ENCODE results near the gene TGFB1. TPM values are rescaled to one million over a fixed set of nuclear protein-coding genes. Genes with fewer than 3 reads are reported as not detected.

The TGFB1 gene
- total RNA-seq, 1 experiment from 2014 or later, result 16.4 TPM

DNA sequence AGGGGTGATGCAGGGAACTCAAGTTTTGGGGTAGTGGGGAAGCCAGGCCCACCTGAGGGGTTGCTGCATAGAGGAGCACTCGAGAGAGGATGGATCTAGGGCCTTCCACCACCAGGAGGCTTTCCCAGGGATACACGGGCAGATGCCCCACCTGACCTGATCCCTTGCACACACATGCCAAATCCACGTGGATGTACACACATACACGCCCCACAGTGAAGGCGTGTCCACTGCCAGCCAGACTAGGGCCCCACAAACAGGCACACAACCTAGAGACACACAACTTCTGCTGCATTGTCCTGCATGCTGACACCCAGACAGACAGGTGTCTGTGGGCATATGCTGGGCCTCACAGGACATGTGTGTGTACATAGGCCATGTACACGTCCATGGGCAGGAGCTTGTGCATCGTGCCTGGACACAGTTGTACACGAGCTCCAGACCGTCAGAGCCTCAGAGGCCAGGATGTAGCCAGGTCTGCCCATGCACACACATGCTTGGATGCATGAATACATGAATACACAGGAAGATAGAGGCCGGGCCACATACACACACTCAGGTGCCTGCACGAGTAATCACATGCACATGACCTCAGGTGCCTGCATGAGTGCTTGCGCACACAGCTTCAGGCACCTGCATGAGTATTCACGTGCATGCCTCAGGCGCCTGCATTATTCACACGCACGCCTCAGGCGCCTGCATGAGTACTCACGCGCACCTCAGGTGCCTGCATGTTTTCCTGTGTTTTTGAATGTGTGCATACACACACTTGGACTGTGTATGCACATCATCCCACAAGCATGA is 34.8 kb downstream of the TGFB1 start:
- Histone ChIP-seq H3K27me3 (replicated peaks) (no peaks in the 10 kb centered on the region), H3K4me3 (no peak overlapping the region), H3K27ac (no peak overlapping the region), H3K4me1 (replicated peaks) (peaks cover 34% of the 10 kb centered on the region), H3K36me3 (peaks cover 80% of the 10 kb centered on the region), H3K9me3 (replicated peaks) (no peaks in the 10 kb centered on the region)
- DNase-seq (ENCODE audit: low read depth in 1 of 2, low spot score in 2 of 2), result no peak

DNA sequence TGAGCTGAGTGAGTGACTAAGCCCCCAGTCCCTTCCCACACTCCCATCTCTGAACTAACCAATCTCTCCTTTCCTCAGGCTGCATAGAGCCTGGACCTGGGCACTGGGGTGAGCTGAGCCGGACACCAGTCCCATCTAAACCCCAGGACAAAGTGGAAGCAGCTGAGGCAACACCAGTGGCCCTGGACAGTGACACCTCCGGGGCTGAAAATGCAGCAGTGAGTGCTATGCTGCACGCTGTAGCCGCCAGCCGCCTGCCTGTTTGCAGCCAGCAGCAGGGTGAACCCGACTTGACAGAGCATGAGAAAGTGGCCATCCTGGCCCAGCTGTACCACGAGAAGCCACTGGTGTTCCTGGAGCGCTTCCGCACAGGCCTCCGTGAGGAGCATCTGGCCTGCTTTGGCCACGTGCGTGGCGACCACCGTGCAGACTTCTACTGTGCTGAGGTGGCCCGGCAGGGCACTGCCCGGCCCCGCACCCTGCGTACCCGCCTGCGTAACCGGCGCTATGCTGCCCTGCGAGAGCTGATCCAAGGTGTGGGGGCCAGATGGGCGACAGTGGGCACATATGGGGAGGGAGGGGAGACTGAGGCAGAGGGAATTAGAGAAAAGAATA is 37.3 kb downstream of the TGFB1 start:
- Histone ChIP-seq H3K27ac (no peak overlapping the region), H3K27me3 (replicated peaks) (no peaks in the 10 kb centered on the region), H3K4me1 (replicated peaks) (peaks cover 13% of the 10 kb centered on the region), H3K9me3 (replicated peaks) (no peaks in the 10 kb centered on the region), H3K4me3 (no peak overlapping the region), H3K36me3 (peaks cover 91% of the 10 kb centered on the region)
- DNase-seq (ENCODE audit: low read depth in 1 of 2, low spot score in 2 of 2), result no peak

DNA sequence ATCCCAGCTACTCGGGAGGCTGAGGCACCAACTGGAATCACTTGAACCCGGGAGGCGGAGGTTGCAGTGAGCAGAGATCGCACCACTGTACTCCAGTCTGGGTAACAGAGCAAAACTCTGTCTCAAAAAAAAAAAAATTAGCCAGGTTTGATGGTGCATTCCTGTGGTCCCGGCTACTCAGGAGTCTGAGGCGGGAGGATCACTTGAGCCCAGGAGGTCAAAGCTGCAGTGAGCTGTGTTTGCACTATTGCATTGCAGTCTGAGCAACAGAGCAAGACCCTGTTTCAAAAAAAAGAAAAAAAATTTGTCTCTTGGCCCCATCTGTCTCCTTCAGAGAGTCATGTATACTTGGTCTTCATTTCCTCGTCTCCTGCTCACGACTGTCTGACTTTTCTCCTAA is 42.1 kb downstream of the TGFB1 start:
- peaks cover 23% of the 10 kb centered on the region for H3K4me1 ChIP-seq (replicated peaks)
- no peaks in the 10 kb centered on the region for H3K27me3 ChIP-seq (replicated peaks)
- H3K36me3 ChIP-seq, result peaks cover 76% of the 10 kb centered on the region
- H3K27ac ChIP-seq, result no peak overlapping the region
- DNase-seq (ENCODE audit: low read depth in 1 of 2, low spot score in 2 of 2), result no peak
- H3K9me3 ChIP-seq (replicated peaks), result no peaks in the 10 kb centered on the region
- H3K4me3 ChIP-seq, result no peak overlapping the region

DNA sequence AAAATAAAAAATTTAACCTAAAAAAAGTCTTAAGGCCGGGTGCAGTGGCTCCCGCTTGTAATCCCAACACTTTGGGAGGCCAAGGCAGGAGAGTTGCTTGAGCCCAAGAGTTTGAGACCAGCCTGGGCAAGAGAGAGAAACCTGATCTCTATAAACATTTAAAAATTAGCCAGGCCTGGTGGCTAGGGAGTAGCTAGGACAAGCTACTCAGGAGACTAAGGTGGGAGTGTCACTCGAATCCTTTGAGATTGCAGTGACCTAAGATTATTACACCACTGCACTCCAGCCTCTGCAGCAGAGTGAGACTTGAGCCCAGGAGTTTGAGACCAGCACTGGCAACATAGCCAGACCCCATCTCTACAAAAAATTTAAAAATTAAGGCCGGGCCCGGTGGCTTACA is 42.6 kb downstream of the TGFB1 start:
- H3K4me3 ChIP-seq, result peak overlapping the region; percentile 79
- peaks cover 76% of the 10 kb centered on the region for H3K36me3 ChIP-seq
- no peak overlapping the region for H3K27ac ChIP-seq
- DNase-seq (ENCODE audit: low read depth in 1 of 2, low spot score in 2 of 2), result no peak
- H3K4me1 ChIP-seq (replicated peaks), result peaks cover 23% of the 10 kb centered on the region
- H3K27me3 ChIP-seq (replicated peaks), result no peaks in the 10 kb centered on the region
- H3K9me3 ChIP-seq (replicated peaks), result no peaks in the 10 kb centered on the region

DNA sequence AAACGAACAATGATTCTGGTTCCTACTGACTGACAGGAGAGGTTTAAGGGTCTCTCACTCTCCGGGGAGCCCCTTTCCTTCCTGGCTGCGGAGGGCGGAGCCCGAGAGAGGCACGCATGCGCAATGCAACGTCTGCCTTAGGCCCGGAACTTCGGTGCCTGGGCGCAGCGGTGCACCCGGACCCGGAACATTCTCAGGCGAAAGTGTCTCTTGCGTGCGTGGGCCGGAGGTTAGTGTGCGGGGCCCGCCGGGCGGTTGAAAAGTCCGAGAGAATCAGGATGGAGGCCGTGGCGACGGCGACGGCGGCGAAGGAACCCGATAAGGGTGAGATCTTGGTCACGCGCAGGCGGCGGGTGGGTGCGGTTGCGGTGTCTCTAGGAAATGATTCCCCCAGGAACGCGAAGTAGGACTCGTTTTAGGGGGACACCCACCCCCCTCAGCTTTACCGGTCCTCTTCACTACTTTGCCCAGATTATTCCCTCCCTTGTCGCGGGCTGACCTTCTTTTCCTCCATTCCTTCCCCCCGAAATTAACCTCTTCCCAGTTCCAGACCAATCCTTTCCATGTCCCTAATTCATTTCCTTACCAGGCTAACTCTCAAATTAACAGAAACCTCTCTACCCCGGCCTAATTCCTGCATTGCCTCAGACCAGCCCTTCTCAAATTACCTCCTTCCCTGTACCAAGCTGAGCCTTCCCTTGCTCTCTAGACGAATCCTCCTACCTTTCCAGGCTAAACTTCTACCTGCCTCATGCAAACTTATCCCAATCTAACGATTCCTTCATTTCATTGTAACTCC is 43.5 kb downstream of the TGFB1 start, which contains the start of gene CCDC97:
Gene CCDC97 (plus strand): TSS at position 140 of the 799 bp plus-strand sequence. CDS start 139 bp downstream, at position 279.
- H3K27ac ChIP-seq, result peak within 1 kb of the TSS; percentile 83
- H3K36me3 ChIP-seq, result peaks cover 79% of the 10 kb centered on the region
- H3K27me3 ChIP-seq (replicated peaks), result no peaks in the 10 kb centered on the region
- H3K4me1 ChIP-seq (replicated peaks), result peaks cover 23% of the 10 kb centered on the region
- no peaks in the 10 kb centered on the region for H3K9me3 ChIP-seq (replicated peaks)
- peak; percentile 88 to 94 for DNase-seq (ENCODE audit: low read depth in 1 of 2, low spot score in 2 of 2)
- H3K4me3 ChIP-seq, result peak within 1 kb of the TSS; percentile 79

DNA sequence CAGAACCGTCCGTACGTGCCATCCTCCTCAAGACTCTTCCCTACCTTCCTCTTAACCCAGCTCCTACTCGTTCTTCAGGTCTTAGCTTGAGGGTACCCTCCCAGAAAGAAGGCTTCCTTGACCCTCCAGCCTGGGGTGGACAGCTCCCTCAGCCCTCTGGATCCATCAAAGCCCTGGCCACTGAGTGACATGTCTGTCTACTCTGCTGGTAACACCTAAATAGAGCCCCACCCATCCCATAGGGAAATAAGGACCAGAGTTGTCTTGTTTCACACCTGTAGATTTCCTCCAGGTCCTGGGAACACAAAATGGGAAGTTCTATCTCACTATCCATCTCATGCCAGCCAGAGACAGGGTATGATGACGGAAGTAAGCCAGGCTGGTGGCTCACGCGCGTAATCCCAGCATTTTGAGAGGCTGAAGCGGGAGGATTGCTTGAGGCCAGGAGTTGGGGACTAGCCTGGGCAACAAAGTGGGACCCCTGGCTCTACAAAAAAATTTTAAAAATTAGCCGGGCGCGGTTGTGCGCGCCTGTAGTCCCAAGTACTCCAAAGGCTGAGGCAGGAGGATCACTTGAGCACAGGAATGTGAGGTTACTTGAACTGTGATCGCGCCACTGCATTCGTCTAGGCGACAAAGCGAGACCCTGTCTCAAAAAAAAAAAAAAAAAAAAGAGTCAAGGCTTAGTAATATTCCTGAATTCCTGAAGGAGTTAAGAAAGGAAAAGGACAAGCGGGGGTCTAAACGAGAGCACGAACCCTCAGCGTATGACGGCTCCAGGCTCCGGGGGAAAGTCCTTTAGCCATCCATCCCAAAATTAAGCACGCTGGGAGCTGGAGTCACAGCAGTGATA is 44.3 kb downstream of the TGFB1 start:
- Histone ChIP-seq H3K27ac (peak overlapping the region; percentile 83), H3K4me3 (peak overlapping the region; percentile 79), H3K9me3 (replicated peaks) (no peaks in the 10 kb centered on the region), H3K36me3 (peaks cover 81% of the 10 kb centered on the region), H3K27me3 (replicated peaks) (no peaks in the 10 kb centered on the region), H3K4me1 (replicated peaks) (peaks cover 23% of the 10 kb centered on the region)
- no peak for DNase-seq (ENCODE audit: low read depth in 1 of 2, low spot score in 2 of 2)

DNA sequence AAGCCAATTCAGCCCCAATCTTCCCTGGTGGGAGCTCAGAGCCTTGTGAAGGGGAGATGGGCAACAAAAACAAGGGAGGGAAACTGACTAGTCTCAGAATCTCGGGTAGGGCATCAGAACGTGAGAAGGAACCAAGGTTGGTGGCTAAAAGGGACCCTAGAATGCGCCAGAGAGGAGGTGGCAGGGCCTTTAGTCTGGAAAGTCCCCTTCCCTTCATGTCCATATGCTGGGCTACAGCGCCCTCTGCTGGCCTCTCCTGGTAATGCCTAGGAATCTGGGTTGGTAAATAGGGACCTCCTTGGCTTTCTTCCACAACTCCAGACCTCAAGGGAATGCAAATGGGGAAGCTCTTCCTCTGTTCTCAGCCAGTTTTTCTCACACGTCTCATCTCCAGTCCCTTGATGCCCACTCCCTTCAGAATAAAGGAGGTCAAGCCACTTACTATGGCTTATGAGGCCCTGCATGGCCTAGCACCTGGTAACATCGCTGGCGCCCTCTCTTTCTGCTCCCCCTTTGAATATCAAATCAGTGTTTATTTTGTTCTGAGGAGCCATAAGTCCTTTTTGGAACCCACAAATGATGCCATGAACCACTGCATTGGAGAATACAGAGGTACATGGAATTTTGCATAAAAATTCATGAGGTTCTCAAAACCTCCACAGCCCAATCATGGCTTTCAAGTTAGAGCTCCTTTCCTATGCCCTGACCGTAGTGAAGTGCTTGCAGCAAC is 45.1 kb downstream of the TGFB1 start:
- Histone ChIP-seq H3K27ac (peak overlapping the region; percentile 21; the same call in 1 of the 2 replicates), H3K4me3 (no peak overlapping the region), H3K4me1 (replicated peaks) (peaks cover 23% of the 10 kb centered on the region), H3K36me3 (peaks cover 81% of the 10 kb centered on the region), H3K27me3 (replicated peaks) (no peaks in the 10 kb centered on the region), H3K9me3 (replicated peaks) (no peaks in the 10 kb centered on the region)
- DNase-seq (ENCODE audit: low read depth in 1 of 2, low spot score in 2 of 2), result peak; percentile 90 to 92

DNA sequence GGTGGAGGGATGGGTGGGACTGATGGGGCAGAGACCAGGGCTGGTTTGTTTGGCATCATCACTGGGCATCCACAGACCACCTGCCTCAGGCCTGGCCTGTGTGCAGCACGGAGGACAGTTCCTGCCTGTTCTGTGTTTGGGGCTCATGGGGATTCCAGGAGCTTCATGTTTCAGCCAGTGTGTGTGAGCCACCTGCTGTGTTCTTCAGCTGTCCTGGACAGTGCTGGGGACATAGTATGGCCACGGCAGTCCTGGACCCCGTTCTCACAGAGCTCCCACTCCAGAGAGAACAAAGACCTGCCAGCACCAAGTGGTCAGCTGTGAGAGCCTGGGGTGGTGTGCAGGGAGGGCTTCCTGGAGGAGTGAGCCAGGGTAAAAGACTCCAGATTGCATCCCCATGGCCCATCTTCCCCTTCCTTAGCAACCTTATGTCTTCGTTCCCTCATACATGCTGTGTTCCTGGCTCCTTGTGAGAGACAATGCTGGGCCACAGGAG is 45.7 kb downstream of the TGFB1 start:
- no peak for DNase-seq (ENCODE audit: low read depth in 1 of 2, low spot score in 2 of 2)
- Histone ChIP-seq H3K4me3 (no peak overlapping the region), H3K36me3 (peaks cover 81% of the 10 kb centered on the region), H3K27ac (peak overlapping the region; percentile 21; the same call in 1 of the 2 replicates), H3K4me1 (replicated peaks) (peaks cover 23% of the 10 kb centered on the region), H3K27me3 (replicated peaks) (no peaks in the 10 kb centered on the region), H3K9me3 (replicated peaks) (no peaks in the 10 kb centered on the region)

DNA sequence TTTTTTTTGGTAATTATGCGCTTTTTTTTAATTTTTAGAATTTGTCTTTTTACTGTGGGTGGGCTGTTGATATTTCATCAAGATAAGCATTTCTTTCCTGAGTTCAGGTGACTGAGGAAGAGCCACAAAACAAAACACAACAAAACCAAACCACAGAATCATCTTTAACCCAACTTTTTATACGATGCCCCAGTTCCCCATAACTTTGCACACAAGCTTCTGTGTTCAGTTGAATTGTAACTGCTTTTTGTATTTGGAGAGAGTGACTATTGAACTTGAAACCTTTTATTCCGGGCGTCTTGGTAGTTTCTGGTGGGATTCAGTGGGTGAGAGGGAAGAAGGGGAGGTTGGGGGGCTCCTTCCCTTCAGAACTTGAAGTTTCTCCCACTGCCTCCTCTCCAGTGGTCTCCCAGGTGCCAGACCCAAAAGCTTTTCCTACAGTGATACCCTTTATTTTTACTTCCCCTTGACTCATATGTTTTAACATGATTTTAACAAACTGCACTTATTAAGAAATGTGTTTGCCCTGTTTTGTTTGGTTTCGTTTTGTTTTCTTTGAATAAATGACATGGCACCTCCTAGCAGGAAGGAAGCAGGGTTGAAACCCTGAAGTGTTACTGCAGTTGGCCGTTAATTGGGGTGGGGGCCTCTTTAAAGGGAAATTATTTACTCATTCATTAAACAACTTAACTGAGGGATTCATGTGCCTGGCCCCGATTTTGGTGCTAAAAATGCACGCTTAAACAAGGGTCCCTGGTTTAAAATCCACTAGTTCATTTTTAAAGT is 46.4 kb downstream of the TGFB1 start:
- peaks cover 23% of the 10 kb centered on the region for H3K4me1 ChIP-seq (replicated peaks)
- no peak for DNase-seq (ENCODE audit: low read depth in 1 of 2, low spot score in 2 of 2)
- H3K36me3 ChIP-seq, result peaks cover 81% of the 10 kb centered on the region
- H3K4me3 ChIP-seq, result no peak overlapping the region
- H3K9me3 ChIP-seq (replicated peaks), result no peaks in the 10 kb centered on the region
- no peaks in the 10 kb centered on the region for H3K27me3 ChIP-seq (replicated peaks)
- H3K27ac ChIP-seq, result no peak overlapping the region

DNA sequence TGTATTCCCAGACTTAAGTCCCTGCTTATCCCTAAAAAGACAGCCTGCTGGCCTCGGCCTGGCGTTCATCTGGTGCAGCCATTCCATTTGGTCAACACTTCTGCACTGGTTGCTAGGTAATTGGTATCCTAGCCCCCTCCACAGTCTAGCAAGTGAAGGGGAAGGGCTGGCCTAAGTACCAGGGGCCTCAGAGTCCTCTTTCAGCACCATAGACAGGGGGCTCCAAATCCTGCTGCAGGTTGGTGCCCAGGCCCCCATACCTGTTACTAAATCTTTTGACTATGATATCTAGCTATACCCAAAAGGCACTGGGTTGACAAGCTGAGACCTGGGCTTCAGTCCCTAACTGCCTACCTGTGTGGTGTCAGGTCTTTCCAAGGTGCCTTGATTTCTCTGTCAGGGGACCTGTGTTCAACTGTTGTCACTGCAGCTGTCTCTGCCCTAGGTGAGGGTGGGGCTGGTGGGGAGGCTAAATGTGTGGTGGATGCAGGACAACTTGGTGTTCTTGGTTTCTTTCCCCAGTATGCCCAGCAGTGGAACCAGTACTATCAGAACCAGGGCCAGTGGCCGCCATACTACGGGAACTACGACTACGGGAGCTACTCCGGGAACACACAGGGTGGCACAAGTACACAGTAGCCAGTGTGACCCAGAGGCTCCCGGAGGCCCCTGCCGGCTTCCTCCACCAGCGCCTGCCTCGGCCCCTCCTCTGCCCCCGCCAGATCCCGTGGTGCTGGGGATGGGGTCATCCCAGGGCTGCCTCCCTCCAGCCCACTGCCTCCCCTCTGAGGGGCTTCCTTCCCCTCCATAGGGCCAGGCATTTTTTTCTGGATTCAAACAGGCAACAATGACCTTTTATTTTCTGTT is 47.6 kb downstream of the TGFB1 start:
- Histone ChIP-seq H3K27me3 (replicated peaks) (no peaks in the 10 kb centered on the region), H3K27ac (no peak overlapping the region), H3K4me1 (replicated peaks) (peaks cover 17% of the 10 kb centered on the region), H3K4me3 (no peak overlapping the region), H3K36me3 (peaks cover 80% of the 10 kb centered on the region), H3K9me3 (replicated peaks) (no peaks in the 10 kb centered on the region)
- no peak for DNase-seq (ENCODE audit: low read depth in 1 of 2, low spot score in 2 of 2)

DNA sequence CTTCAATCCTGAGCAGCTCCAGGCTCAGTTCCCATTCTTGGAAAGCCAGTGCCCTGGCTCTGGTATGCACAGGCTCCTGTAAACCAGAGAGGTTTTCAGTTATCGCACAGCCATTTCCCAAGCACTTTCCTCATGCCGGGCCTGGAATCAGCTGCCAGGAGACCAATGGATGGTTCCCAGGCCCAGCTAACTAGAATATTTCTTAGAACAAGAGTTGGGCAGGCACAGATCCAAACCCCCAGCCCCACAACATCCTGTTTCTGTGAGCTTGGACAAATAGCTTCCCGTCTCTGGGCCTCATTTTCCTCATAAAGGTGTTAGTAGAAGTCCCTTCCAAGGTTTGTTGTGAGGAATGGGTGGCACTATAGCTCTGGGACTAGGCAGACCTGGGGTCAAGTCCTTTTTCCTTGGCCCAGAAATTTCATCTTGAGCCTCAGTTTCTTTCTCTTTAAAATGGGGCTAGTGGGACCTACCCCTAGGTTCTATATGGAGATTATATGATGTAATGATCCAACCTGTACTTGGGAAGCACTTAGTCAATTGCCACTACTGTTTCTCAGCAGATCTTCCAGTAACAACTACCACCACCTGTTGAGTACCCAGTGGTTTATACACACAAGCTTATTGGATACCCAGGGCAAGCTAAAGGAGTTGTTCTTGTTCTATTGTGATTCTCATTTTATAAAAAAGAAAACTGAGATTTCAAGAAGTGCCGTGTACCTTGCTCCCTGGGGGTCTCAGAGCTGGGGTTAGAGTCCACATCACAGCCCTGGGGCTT is 48.8 kb downstream of the TGFB1 start:
- H3K27ac ChIP-seq, result no peak overlapping the region
- no peak overlapping the region for H3K4me3 ChIP-seq
- H3K9me3 ChIP-seq (replicated peaks), result no peaks in the 10 kb centered on the region
- peaks cover 16% of the 10 kb centered on the region for H3K4me1 ChIP-seq (replicated peaks)
- DNase-seq (ENCODE audit: low read depth in 1 of 2, low spot score in 2 of 2), result no peak
- no peaks in the 10 kb centered on the region for H3K27me3 ChIP-seq (replicated peaks)
- peaks cover 88% of the 10 kb centered on the region for H3K36me3 ChIP-seq
